ENCODE results near the gene METRNL.
"Not testable (repeated sequence)": the region's sequence is repeated elsewhere in the genome, so short reads cannot be mapped to it uniquely, and the experiment has no call there.

The METRNL gene

DNA sequence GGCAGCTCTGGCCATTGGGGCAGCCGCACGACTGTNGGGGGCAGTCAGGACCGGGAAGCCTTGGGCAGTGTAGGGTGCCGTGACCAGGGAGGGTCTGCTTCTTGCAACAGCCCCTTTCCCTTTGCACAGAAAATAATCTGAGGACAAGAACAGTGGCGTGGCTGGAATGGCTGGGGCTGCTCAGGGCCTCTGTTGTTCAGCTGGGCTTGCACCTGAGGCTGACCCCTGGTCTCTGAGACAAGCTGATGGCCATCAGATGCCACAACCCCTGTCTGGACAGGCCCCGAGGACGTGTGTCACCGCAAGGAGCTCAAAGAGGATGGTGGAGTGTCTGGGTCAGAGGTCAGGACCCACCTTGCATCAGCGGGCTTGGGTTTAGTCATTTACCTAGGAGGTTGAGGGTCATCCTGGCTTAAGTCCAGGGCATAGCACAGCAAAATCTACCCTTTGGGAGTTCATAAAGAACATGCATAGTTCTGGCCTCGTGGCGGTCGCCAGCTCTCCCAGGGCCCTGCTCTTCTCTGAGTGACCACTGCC, 46.9 kb downstream of the METRNL start:
- H3K4me2 ChIP-seq = peak overlapping the region; percentile 47; the same call in 1 of the 2 replicates
- no peaks in the 10 kb centered on the region for H3K36me3 ChIP-seq
- no peak overlapping the region for H3K9ac ChIP-seq
- H3K27ac ChIP-seq = no peak overlapping the region
- no peak for TF ChIP-seq Cebpa-rat (IDR thresholded peaks at IDR 0.05)
- no peaks in the 10 kb centered on the region for H3K9me3 ChIP-seq
- H3K4me3 ChIP-seq = no peak overlapping the region
- peaks cover 60% of the 10 kb centered on the region for H3K27me3 ChIP-seq
- peaks cover 15% of the 10 kb centered on the region for H3K4me1 ChIP-seq
- peaks cover 26% of the 10 kb centered on the region for H4K20me1 ChIP-seq

DNA sequence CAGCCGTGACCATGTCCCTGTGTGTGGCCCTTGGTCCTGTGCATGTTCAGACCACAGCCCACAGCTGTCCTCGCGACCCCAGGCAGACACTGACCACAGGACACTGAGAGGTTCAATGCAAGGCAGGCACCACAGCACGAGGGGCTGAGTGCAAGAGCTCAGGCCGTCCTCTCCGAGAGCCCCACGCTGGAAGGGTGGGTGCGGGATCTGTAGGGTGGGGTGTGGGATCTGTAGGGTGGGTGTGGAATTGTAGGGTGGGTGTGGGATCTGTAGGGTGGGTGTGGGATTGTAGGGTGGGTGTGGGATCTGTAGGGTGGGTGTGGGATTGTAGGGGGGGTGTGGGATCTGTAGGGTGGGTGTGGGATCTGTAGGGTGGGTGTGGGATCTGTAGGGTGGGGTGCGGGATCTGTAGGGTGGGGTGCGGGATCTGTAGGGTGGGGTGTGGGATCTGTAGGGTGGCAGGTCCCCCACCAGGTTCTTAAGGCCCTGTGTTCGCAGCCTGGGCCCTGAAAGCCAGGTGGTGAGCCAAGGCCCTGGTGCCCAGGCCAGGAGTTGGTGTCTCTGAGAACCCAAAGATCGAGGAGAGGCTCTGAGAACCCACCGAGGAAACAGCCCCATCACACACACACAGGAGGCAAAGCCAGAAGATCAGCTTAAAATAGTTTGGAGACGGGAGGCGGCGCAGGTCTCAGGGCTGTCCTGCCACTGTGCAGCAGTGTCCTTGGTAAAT, 48.2 kb downstream of the METRNL start:
- Histone ChIP-seq H3K27ac (no peak overlapping the region), H3K9me3 (no peaks in the 10 kb centered on the region), H3K36me3 (no peaks in the 10 kb centered on the region), H3K4me2 (no peak overlapping the region), H3K9ac (no peak overlapping the region), H3K4me1 (peaks cover 15% of the 10 kb centered on the region), H4K20me1 (peaks cover 26% of the 10 kb centered on the region), H3K27me3 (peaks cover 50% of the 10 kb centered on the region), H3K4me3 (no peak overlapping the region)
- TF ChIP-seq Cebpa-rat (IDR thresholded peaks at IDR 0.05) = no peak

DNA sequence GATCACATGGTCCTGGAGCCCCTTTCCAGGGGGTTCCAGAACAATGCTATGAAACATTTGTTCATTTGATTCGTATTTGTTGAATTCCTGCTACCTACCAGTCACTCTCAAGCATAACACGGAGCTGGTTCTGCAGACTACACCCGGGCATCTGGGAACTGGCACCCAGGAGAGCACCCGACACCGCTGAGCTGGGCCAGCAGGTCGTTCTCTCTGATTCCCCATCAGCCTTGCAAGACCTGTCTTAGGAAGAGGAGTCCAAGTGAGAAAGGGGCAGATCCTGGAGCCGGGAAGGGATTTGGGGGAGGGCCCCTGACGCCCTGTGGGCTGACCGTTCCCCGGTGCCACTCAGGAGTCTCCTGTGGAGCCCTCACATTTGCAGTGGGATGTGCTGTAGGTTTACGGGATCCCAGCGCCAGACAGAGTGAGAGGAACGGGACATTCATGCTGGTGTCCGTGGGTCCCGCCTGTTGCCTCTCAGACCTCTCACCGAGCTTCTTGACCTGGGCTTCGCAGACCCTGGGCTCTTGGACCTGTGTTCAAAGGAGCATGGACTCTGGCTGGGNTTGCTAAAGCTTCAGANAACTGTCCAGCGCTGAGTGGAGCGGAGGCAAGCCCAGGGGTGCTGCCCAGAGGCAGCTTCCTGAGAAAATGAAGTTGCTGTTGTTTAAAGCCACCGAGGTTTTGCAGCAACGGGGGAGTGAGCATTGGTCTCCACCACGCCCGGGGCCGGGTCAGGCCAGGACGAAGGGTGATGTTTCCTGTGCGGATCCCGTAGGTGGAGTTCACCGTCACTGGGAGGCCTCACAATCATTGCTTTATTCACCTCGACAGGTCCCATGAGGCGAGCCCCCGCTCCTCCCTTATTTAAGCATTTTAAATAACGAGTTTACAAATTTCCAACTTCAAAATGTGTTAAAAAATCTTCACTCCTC, 49.2 kb downstream of the METRNL start:
- Histone ChIP-seq H3K9me3 (no peaks in the 10 kb centered on the region), H3K4me3 (no peak overlapping the region), H3K4me1 (peaks cover 15% of the 10 kb centered on the region), H3K9ac (no peak overlapping the region), H3K27ac (no peak overlapping the region), H3K36me3 (no peaks in the 10 kb centered on the region), H4K20me1 (peaks cover 26% of the 10 kb centered on the region), H3K4me2 (no peak overlapping the region), H3K27me3 (peaks cover 50% of the 10 kb centered on the region)
- no peak for TF ChIP-seq Cebpa-rat (IDR thresholded peaks at IDR 0.05)

DNA sequence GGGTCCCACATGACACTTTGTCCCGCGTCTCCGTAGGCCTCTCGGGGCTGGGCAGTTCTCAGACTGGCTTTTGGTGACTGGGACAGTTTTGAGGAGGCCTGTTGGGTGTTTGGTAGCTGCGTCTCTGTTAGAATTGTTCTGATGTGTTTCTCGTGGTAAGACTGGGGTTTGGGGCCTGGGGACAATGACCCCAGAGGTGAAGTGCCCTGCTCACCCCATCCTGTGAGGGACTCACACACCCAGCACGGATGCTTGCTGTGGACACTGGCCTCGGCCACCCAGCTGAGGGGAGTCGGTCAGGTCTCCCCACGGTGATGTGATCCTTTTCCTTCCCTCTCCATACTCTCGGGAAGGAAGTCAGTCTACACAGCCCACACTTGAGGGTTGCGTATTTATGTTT, 50.3 kb downstream of the METRNL start:
- Histone ChIP-seq H3K27me3 (peaks cover 50% of the 10 kb centered on the region), H3K27ac (no peak overlapping the region)

DNA sequence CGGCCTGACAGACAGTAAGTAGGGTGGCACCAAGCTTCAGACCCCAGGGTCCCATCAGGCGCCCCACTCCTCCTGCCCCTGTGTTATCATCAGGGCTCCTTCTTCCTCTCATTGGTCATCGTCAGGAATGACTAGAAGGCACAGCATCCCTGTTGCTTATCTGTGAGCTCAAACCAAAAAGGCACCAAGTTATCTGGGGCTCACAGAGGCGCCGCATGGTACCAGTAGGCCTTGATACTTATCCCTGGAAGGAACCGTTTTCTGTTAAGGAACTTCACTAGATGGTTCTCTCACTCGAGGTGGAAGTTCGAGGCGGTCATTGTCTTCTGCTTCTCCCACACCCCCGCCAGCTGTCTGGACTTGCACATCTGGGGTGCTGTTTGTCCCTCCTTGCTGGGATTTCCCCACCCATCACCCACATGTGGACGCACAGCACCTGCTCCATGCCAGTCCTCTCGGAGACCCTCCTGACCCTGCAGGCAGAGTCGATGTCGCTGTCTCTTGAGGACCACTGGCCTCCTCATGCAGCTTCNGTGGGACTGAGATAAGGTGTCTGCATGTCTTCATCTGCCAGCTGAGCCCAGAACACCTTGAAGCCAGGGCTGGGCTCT, 52.1 kb downstream of the METRNL start:
- H3K4me3 ChIP-seq = no peak overlapping the region
- no peak for TF ChIP-seq Cebpa-rat (IDR thresholded peaks at IDR 0.05)
- H3K4me2 ChIP-seq = no peak overlapping the region
- H3K4me1 ChIP-seq = no peaks in the 10 kb centered on the region
- no peak overlapping the region for H3K9ac ChIP-seq
- no peaks in the 10 kb centered on the region; the same call in 1 of the 2 replicates for H4K20me1 ChIP-seq
- no peaks in the 10 kb centered on the region for H3K9me3 ChIP-seq
- H3K27me3 ChIP-seq = peaks cover 50% of the 10 kb centered on the region
- no peak overlapping the region for H3K27ac ChIP-seq
- H3K36me3 ChIP-seq = no peaks in the 10 kb centered on the region

More for the DNA sequence above, 50.3 kb downstream of the METRNL start:
- Histone ChIP-seq H3K9ac (no peak overlapping the region), H3K4me2 (no peak overlapping the region), H4K20me1 (peaks cover 18% of the 10 kb centered on the region), H3K4me1 (peaks cover 15% of the 10 kb centered on the region), H3K9me3 (no peaks in the 10 kb centered on the region), H3K4me3 (no peak overlapping the region), H3K36me3 (no peaks in the 10 kb centered on the region)
- no peak for TF ChIP-seq Cebpa-rat (IDR thresholded peaks at IDR 0.05)

DNA sequence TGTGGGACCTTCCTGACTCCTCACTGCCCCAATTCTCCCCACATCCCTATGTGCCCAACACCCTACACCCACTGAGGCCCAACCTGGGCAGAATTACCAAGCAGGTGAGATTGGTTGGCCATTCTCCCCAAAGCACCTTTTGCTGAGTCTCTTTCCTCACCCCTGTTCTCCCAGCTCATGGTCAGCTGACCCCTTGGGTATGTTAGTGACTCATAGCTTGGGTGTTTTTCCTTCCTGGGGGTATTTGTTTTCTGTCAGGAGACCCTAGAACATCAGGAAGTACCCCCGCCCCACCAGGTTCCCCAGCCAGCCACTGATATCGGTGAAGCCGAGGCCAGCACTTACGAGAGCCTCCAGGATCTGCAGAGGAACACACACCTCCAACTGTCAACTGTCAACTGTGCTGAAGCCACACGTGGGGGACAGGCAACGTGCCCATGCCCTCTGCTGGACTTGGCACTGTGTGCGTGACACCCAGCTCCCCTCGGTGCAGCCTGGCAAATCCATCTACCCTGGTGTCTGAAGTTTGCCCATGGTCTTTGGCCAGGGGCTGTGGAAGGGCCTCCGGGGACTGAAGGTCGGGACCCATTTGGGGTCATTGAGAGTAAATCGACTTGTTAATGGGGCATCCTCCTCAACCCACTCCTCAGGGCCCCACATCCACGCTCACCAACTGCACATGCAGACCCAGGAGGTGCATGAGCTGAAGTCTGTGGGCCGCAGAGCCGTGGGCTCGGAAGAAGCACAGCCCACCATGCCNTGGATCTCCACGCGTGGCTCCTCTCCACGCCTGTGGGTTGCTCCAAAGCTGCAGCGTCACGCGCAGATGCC, 53.1 kb downstream of the METRNL start:
- no peaks in the 10 kb centered on the region for H3K36me3 ChIP-seq
- H3K4me1 ChIP-seq = peaks cover 9% of the 10 kb centered on the region; the same call in 1 of the 2 replicates
- peaks cover 51% of the 10 kb centered on the region for H3K27me3 ChIP-seq
- H3K9ac ChIP-seq = no peak overlapping the region
- TF ChIP-seq Cebpa-rat (IDR thresholded peaks at IDR 0.05) = no peak
- H3K9me3 ChIP-seq = no peaks in the 10 kb centered on the region
- no peaks in the 10 kb centered on the region; the same call in 1 of the 2 replicates for H4K20me1 ChIP-seq
- H3K4me2 ChIP-seq = no peak overlapping the region
- no peak overlapping the region for H3K4me3 ChIP-seq
- no peak overlapping the region for H3K27ac ChIP-seq

DNA sequence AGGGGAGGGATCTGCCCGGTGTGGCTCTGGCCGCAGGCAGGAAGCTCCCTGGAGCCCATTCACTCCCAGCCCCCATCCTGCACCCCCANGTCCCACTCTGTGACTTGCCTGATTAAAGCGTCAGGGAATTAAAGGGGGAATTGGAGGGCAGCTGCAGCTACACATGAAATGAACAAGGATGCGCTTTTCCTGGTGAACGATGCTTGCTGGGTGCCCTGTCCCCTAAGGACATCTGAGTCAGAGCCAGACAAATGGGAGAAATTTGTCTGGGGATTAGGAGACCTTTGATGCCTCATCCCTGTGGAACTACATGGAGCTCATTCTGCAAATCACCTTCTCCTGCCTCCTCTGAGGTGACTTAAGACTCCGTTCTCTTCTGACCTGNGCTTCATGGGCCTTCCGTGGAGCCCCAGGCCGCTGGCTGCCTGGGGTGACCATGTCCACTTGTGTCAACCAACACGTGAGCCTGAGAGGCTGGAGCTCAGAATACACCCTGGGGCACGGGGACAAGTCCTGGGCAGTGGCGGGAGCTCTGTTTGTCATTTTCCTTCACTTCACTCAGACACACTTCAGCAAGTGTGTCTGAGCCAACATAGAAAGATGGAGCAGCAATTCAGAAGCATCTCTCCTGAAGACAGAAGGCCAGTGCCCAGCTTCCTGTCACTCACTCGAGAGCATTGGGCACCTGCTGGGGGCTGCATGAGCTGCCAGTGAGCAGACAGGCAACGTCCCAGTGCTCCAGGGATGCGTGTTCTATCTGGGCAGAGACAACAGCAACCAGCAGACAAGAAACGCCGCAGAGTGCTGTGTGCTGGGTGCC, 54.1 kb downstream of the METRNL start:
- no peaks in the 10 kb centered on the region; the same call in 1 of the 2 replicates for H4K20me1 ChIP-seq
- H3K27ac ChIP-seq = no peak overlapping the region
- no peaks in the 10 kb centered on the region for H3K36me3 ChIP-seq
- H3K9me3 ChIP-seq = no peaks in the 10 kb centered on the region
- H3K4me1 ChIP-seq = peaks cover 12% of the 10 kb centered on the region; the same call in 1 of the 2 replicates
- TF ChIP-seq Cebpa-rat (IDR thresholded peaks at IDR 0.05) = no peak
- H3K4me3 ChIP-seq = no peak overlapping the region
- peaks cover 61% of the 10 kb centered on the region for H3K27me3 ChIP-seq
- H3K4me2 ChIP-seq = no peak overlapping the region
- no peak overlapping the region for H3K9ac ChIP-seq

DNA sequence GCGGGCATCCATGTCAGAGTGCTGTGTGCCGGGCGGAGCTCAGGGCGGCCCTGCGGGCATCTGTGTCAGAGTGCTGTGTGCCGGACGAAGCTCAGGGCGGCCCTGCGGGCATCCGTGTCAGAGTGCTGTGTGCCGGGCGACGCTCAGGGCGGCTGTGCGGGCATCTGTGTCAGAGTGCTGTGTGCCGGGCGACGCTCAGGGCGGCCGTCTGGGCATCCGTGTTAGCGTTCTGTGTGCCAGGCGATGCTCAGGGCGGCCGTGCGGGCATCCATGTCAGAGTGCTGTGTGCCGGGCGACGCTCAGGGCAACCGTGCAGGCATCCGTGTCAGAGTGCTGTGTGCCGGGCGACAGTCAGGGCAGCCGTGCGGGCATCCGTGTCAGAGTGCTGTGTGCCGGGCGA, 55.0 kb downstream of the METRNL start:
- H3K4me2 ChIP-seq, H4K20me1 ChIP-seq, H3K36me3 ChIP-seq, H3K9ac ChIP-seq, H3K4me3 ChIP-seq, H3K27ac ChIP-seq, H3K9me3 ChIP-seq: not testable (repeated sequence)
- Histone ChIP-seq H3K27me3 (peaks cover 64% of the 10 kb centered on the region), H3K4me1 (peaks cover 12% of the 10 kb centered on the region; the same call in 1 of the 2 replicates)
